AG04449 (cell line): ENCODE measurements around the gene C10orf105.

ENCODE experiments used
- CTCF ChIA-PET: fragments of 350-600 bp; formaldehyde crosslinking; extraction: SDS; loops from one replicate; lab custom pipeline; 2021; ENCODE audit warnings: antibody characterized with exemption; lab: Yijun Ruan, JAX
- POLR2A ChIA-PET: fragments of 400-600, 350-600 bp; formaldehyde crosslinking; extraction: SDS; loops from one replicate; lab custom pipeline; 2020; ENCODE audit warnings: antibody characterized with exemption, inconsistent platforms; lab: Yijun Ruan, JAX
- DNase-seq: peaks from one replicate; pipeline ENCODE4 v3.0.0-alpha.2; 2010; ENCODE audit warnings: low read depth, low spot score
- H3K4me3 ChIP-seq: 2 replicates; pipeline ENCODE4 v1.5.1; 2011; ENCODE audit warnings: low read depth, mild to moderate bottlenecking, control low read depth, low read length
- CTCF ChIP-seq: IDR thresholded peaks from one replicate; pipeline ENCODE4 v1.5.1; 2011; ENCODE audit warnings: mild to moderate bottlenecking, moderate library complexity, low read length, control low read depth, inconsistent platforms; ENCODE audit not compliant: insufficient read depth; ENCODE audit errors: missing control alignments

C10orf105 gene

DNA sequence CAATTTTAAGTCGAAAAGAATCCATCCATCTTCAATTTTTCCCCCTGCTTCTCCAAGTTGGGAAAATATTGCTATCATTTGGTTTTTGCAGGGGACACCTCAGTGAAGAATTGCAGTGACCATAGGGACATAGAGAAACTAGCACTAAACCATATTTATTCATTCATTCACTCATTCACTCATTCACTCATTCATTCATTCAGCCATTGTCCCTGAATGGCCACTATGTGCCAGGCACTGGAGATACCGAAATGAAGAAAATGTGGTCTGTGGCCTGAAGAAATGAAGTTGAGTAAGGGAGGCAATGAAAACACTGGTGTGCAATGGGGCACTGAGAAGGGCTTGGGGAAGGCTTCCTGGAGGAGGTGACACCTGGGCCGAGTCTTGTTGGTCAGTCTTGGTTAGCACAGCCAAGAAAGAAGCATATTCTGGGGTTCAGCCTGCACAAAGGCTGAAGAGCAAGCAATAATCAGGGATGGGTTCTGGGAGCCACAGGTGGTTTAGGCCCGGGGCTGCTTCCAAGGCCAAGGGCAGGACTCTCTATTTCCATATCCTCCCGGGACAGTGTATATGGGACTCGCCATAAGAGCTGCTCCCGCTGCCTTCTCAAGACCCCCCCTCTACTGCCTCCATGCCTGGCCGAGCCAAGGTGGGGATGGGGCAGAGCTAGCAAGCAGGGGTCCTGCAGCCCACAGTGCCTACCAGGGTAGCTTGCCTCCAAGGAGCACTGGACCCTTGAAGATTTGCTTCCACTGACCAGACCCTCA, 25.5 kb upstream of the C10orf105 start:
- ChIA-PET POLR2A (no interaction called here), CTCF (interaction anchor here (1.5 kb wide), 1 partner anchor 12 kb away, joined by 3 read pairs; no protein-coding TSS in a partner anchor)
- TF ChIP-seq CTCF, result no peak
- no peak for DNase-seq
- no peak overlapping the region for H3K4me3 ChIP-seq

- no peak for DNase-seq
- H3K4me3 ChIP-seq, result no peak overlapping the region
- POLR2A ChIA-PET, result no interaction called here
- CTCF ChIA-PET, result interaction anchor here (0.7 kb wide), 1 partner anchor 473 kb away, joined by 3 read pairs; no protein-coding TSS in a partner anchor
- no peak for TF ChIP-seq CTCF
Measured at GRCh38 chr10:71743866-71744265, 24.3 kb upstream of the C10orf105 start.

GRCh38 chr10:71743089-71743838, 23.7 kb upstream of the C10orf105 start:
- ChIA-PET CTCF (interaction anchor here (0.7 to 1.7 kb wide), 3 partner anchors 9 to 472 kb away, joined by 3 to 5 read pairs (median 3); partner anchors contain the start of gene VSIR), POLR2A (no interaction called here)
- H3K4me3 ChIP-seq, result no peak overlapping the region
- no peak for DNase-seq
- no peak for TF ChIP-seq CTCF

DNA sequence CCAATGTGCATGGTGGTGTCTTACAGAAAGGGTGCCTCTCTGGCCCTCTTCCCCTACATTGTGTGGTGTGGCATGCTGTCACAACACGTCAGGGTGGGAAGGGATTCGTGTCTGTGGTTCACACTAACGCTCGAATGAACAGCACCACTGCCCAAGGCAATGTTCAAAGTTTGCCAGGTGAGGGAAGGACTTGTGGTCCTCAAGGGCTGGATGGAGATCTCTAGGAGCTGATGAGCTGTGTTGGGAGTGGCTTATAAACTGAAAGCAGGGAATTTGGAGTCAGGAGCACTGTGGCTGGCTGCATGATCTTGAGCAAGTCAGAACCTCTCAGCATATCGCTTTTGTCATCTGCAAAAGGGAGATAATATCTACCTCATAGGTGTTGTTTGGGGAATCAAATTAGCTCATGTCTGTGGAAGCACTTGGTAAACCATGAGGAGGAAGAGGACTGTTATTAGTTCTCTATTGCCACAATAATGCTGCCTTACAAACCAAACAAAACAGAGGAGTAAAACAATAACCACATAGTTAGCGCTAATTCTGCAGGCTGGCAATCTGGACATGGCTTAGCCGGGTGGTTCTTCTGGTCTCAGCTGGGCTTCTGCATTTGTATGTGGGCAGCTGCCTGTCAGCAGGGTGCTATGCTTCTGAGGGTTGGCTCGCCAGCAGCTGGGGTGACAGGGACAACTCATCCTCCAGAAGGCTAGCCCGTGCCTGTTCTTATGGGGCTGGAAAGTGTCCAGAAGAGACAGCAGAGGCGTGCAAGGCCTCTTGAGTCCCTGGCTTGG, 22.9 kb upstream of the C10orf105 start:
- TF ChIP-seq CTCF, result no peak
- no peak for DNase-seq
- POLR2A ChIA-PET, result no interaction called here
- CTCF ChIA-PET, result interaction anchor here (1.1 to 2.0 kb wide), 4 partner anchors 10 to 31 kb away, joined by 3 to 5 read pairs (median 5); partner anchors contain the start of gene VSIR
- no peak overlapping the region for H3K4me3 ChIP-seq

DNA sequence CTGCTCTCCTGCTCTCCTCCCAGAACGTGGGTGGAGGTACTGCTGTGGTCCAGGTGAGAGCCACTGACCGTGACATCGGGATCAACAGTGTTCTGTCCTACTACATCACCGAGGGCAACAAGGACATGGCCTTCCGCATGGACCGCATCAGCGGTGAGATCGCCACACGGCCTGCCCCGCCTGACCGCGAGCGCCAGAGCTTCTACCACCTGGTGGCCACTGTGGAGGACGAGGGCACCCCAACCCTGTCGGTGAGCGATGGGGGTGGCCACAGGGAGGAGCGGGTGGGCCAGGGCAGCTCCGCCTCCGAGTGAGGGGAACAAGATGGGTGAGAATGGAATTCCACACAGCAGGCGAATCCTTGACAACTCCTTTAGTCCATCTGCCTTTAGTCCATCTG, 22.1 kb upstream of the C10orf105 start:
- DNase-seq, result no peak
- CTCF ChIA-PET, result interaction anchor here (1.3 to 2.0 kb wide), 3 partner anchors 9 to 31 kb away, joined by 3 to 5 read pairs (median 5); partner anchors contain the start of gene VSIR
- H3K4me3 ChIP-seq, result no peak overlapping the region
- POLR2A ChIA-PET, result no interaction called here
- no peak for TF ChIP-seq CTCF
